Astrocyte (in vitro differentiated cells and primary cell): ENCODE measurements around the gene TET2.

Source experiments
- CTCF ChIP-seq: IDR thresholded peaks from 2 replicates; pipeline ENCODE4 v1.5.1; 2011; ENCODE audit warnings: low read depth, mild to moderate bottlenecking, inconsistent platforms, low read length, moderate library complexity; ENCODE audit not compliant: insufficient read depth
- EZH2 ChIP-seq: IDR thresholded peaks from 2 replicates; pipeline ENCODE4 v1.6.1; 2012; ENCODE audit warnings: mild to moderate bottlenecking, low read length, inconsistent platforms; ENCODE audit not compliant: insufficient read depth

DNA sequence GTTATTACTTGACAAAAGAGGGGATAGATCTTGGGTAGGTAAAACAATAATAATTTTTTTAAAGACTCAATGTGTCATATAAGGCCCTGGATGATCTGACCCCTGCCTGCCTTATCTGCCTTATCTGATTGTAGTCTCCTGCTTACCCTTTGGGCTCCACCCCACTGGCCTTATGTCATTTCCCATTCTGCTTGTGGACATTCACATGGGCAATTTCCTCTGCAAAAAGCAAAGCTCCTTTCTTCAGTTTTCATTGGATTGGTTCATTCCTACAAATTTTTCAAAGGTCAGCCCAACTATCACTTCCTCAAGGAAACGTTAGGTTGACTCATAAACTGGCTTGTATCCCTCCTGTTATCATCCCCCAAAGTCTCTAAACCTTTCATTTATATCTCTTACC is 15.7 kb upstream of the TET2 start:
- no peak for TF ChIP-seq CTCF
- TF ChIP-seq EZH2 = no peak
